Measurements from ENCODE around the gene DOCK8.

GRCh38 chr9:347667-348292, 133.1 kb downstream of the DOCK8 start:
- TF ChIP-seq EZH2 (IDR thresholded peaks at IDR 0.05), result no peak
- peak; percentile 72 for TF ChIP-seq CTCF (IDR thresholded peaks at IDR 0.05)

Measured in neural progenitor cell (in vitro differentiated cells).